GM12878 (cell line): Measurements from ENCODE around the gene TTC8. TPM values are rescaled to one million over a fixed set of nuclear protein-coding genes. Genes with fewer than 3 reads are reported as not detected.

ENCODE experiments used
- ATAC-seq: fragments of 200-7000 bp; cut with Tn5 transposase; 3 replicates; pipeline ENCODE4 v1.9.1; 2020; ENCODE audit warnings: mild to moderate bottlenecking, moderate library complexity
- BruUV-seq: library from RNA; stranded (reverse); fragments of 400-500 nt; replicated peaks from 2 replicates; lab custom pipeline; 2021; lab: Mats Ljungman, UMichigan
- CTCF ChIA-PET: fragments of 300-600 bp; sonication (Branson Sonifier 250); formaldehyde crosslinking; extraction: SDS; loops from one replicate; lab custom pipeline; 2021; ENCODE audit warnings: inconsistent platforms; lab: Yijun Ruan, JAX
- POLR2A ChIA-PET: fragments of 350-600 bp; formaldehyde crosslinking; extraction: SDS; loops from one replicate; lab custom pipeline; 2021; ENCODE audit warnings: inconsistent platforms; lab: Charles Lee
- RAD21 ChIA-PET: fragments of 300-600 bp; sonication (Branson Sonifier 250); formaldehyde crosslinking; loops from one replicate; lab custom pipeline; 2023; ENCODE audit warnings: antibody characterized with exemption; ENCODE audit not compliant: unreplicated experiment; lab: Charles Lee
- SMC1A ChIA-PET: fragments of 300-600 bp; sonication (Branson Sonifier 250); formaldehyde crosslinking; loops from one replicate; lab custom pipeline; 2023; ENCODE audit not compliant: unreplicated experiment, uncharacterized antibody; lab: Charles Lee
- DNase-seq: peaks from one replicate; pipeline ENCODE4 v3.0.0-alpha.2; 2011; ENCODE audit warnings: low read depth, low spot score
- FAIRE-seq: peaks from 3 replicates; lab custom pipeline; 2011; peaks lifted over from hg19 to GRCh38; lab: Jason Lieb, UNC
- H2AFZ ChIP-seq: 2 replicates; pipeline ENCODE4 v1.6.0; 2011; ENCODE audit warnings: low read depth, low read length, control low read depth; ENCODE audit not compliant: control insufficient read depth
- H3K27ac ChIP-seq: 2 replicates; pipeline ENCODE4 v1.5.1; 2011; ENCODE audit warnings: control low read depth; ENCODE audit not compliant: control insufficient read depth, insufficient read depth
- H3K27me3 ChIP-seq, 2 experiments: replicated peaks in 1 of 2; 2 replicates each; pipeline versions ENCODE4 v1.6.0 to v1.6.1; 2011; ENCODE audit warnings: low read length in 1 of 2; ENCODE audit not compliant: control insufficient read depth in 2 of 2, insufficient read depth in 2 of 2
- H3K36me3 ChIP-seq, 2 experiments: 2 replicates each; pipeline ENCODE4 v1.5.1; 2011; ENCODE audit warnings: low read length in 1 of 2; ENCODE audit not compliant: control insufficient read depth in 2 of 2, insufficient read depth in 2 of 2
- H3K4me1 ChIP-seq: 2 replicates; pipeline ENCODE4 v1.6.1; 2011; ENCODE audit warnings: mild to moderate bottlenecking, low read length, moderate library complexity, mixed read lengths; ENCODE audit not compliant: control insufficient read depth, insufficient read depth
- H3K4me2 ChIP-seq: 2 replicates; pipeline ENCODE4 v1.6.0; 2011; ENCODE audit warnings: control low read depth; ENCODE audit not compliant: control insufficient read depth, insufficient read depth
- H3K4me3 ChIP-seq: fragments of 200-600 bp; sonication (generic); 2 replicates; pipeline ENCODE4 v1.5.1; 2016
- H3K79me2 ChIP-seq: 2 replicates; pipeline ENCODE4 v1.6.0; 2011; ENCODE audit warnings: low read length; ENCODE audit not compliant: control insufficient read depth, insufficient read depth
- H3K9ac ChIP-seq: 2 replicates; pipeline ENCODE4 v1.8.0; 2011; ENCODE audit warnings: low read length, control low read depth, mixed read lengths; ENCODE audit not compliant: control insufficient read depth, insufficient read depth
- H3K9me3 ChIP-seq: replicated peaks from 3 replicates; pipeline ENCODE4 v1.5.1; 2011; ENCODE audit warnings: mild to moderate bottlenecking, low read length; ENCODE audit not compliant: control insufficient read depth, insufficient read depth
- H4K20me1 ChIP-seq: 2 replicates; pipeline ENCODE4 v1.6.0; 2011; ENCODE audit not compliant: control insufficient read depth, insufficient read depth
- ASH2L ChIP-seq: fragments of 300-600, 200-600 bp; sonication (generic); IDR thresholded peaks from 2 replicates; pipeline ENCODE4 v1.6.1; 2017; ENCODE audit warnings: low read depth, mild to moderate bottlenecking, borderline replicate concordance
- ATF3 ChIP-seq: IDR thresholded peaks from 2 replicates; pipeline ENCODE4 v1.6.1; 2011; ENCODE audit warnings: low read depth, mild to moderate bottlenecking, low read length, moderate library complexity, borderline replicate concordance; ENCODE audit errors: extremely low read depth
- CHD2 ChIP-seq: IDR thresholded peaks from 2 replicates; pipeline ENCODE4 v1.6.1; 2011; ENCODE audit warnings: low read depth, low read length, improper control_type of control experiment, borderline replicate concordance
- EZH2 ChIP-seq: IDR thresholded peaks from 2 replicates; pipeline ENCODE4 v1.6.1; 2012; ENCODE audit warnings: low read depth, mild to moderate bottlenecking, control low read depth, inconsistent platforms, low read length, borderline replicate concordance; ENCODE audit not compliant: control insufficient read depth
- MYC ChIP-seq: IDR thresholded peaks from 2 replicates; pipeline ENCODE4 v1.6.1; 2011; ENCODE audit warnings: mild to moderate bottlenecking, low read length, moderate library complexity, inconsistent platforms; ENCODE audit not compliant: insufficient read depth, insufficient replicate concordance, insufficient read length, severe bottlenecking
- PKNOX1 ChIP-seq: fragments of 450-650 bp; IDR thresholded peaks from 2 replicates; pipeline ENCODE4 v1.6.1; 2016; ENCODE audit warnings: mild to moderate bottlenecking
- POU2F2 ChIP-seq: IDR thresholded peaks from 3 replicates; pipeline ENCODE4 v1.6.1; 2011; ENCODE audit warnings: low read depth, mild to moderate bottlenecking, low read length, borderline replicate concordance
- RFX5 ChIP-seq: IDR thresholded peaks from 2 replicates; pipeline ENCODE4 v1.6.1; 2011; ENCODE audit warnings: low read depth, low read length, improper control_type of control experiment
- WGBS: methylation state at CpG from one replicate; pipeline ENCODE4 v1.1.6; 2016; ENCODE audit warnings: low lambda C conversion rate; ENCODE audit not compliant: insufficient replicate concordance, insufficient coverage; ENCODE audit errors: missing lambda C conversion rate; 5-methylcytosine and 5-hydroxymethylcytosine counted together
- in situ Hi-C: fragments of 300-500 bp; cut with MboI; formaldehyde crosslinking; loops from 9 replicates; pipeline ENCODE4 v1.14.3; 2018; ENCODE audit warnings: mixed read lengths
- intact Hi-C: fragments of 100-400 bp; cut with micrococcal nuclease; formaldehyde crosslinking; loops from one replicate; pipeline ENCODE4 v1.14.2; 2022; ENCODE audit not compliant: unreplicated experiment
- polyA plus RNA-seq, 11 experiments: library from polyadenylated mRNA; depleted of rRNA in 4 of 11; unstranded in 6 of 11; stranded (reverse) in 5 of 11; fragments of >200 nt; fragmentation: Nextera tagmentation in 4 of 11; fragmentation: Illumina TruSeq in 1 of 11; extraction: Ambion mirVana in 4 of 11; extraction: Trizol in 1 of 11; gene quantifications; 1 replicate in 1 of 11; 2 replicates in 10 of 11; pipeline versions ENCODE4 v1.2.1 to v1.2.3, GENCODE V29; 2011 to 2016; ENCODE audit warnings: inconsistent platforms in 2 of 11, missing spikeins in 2 of 11, low read depth in 1 of 11
- total RNA-seq, 4 experiments: library from RNA; depleted of rRNA in 3 of 4; stranded (reverse); fragments of >200 nt in 3 of 4; fragmentation: Illumina TruSeq in 1 of 4; extraction: Trizol in 1 of 4; gene quantifications; 2 replicates each; pipeline versions ENCODE4 v1.2.1 to v1.2.3, GENCODE V29; 2013 to 2021

The TTC8 gene
- total and polyA plus RNA-seq, 10 of the 15 experiments (the other 5 are each of a cell fraction or from before 2014, with no cell fraction given): 1.5 to 4.6 (median 2.5) TPM

GRCh38 chr14:88877192-88877591 is 52.7 kb downstream of the TTC8 start:
- FAIRE-seq: no peak
- WGBS: 92% methylated on average over 2 of the region's 2 CpGs

More at GRCh38 chr14:88877192-88877591, 52.7 kb downstream of the TTC8 start:
- BruUV-seq: no TSS peak
- no peak overlapping the region for H2AFZ ChIP-seq
- H3K4me1 ChIP-seq: no peaks in the 10 kb centered on the region
- intact Hi-C loops (no loop called here), in situ Hi-C loops (no loop called here)
- H3K4me2 ChIP-seq: no peak overlapping the region
- H4K20me1 ChIP-seq: no peaks in the 10 kb centered on the region
- no peak for DNase-seq
- H3K9me3 ChIP-seq: no peaks in the 10 kb centered on the region; the same call in 1 of the 3 replicates
- ATAC-seq: no peak
- ChIA-PET RAD21 (no interaction called here), CTCF (interaction anchor here (0.7 kb wide), 1 partner anchor 884 kb away, joined by 3 read pairs; no protein-coding TSS in a partner anchor), SMC1A (interaction anchor here (1.6 to 3.3 kb wide), 2 partner anchors 9 to 210 kb away, joined by 4 to 10 read pairs; no protein-coding TSS in a partner anchor), POLR2A (no interaction called here)
- H3K36me3 ChIP-seq: no peaks in the 10 kb centered on the region
- H3K9ac ChIP-seq: no peak overlapping the region
- TF ChIP-seq RFX5 (no peak), ASH2L (no peak), ATF3 (no peak), PKNOX1 (no peak), CHD2 (no peak), POU2F2 (no peak), MYC (no peak), EZH2 (no peak)
- no peaks in the 10 kb centered on the region for H3K79me2 ChIP-seq
- H3K27me3 ChIP-seq: no peaks in the 10 kb centered on the region
- no peak overlapping the region for H3K27ac ChIP-seq
- no peak overlapping the region for H3K4me3 ChIP-seq
